GM11168 (cell line): ENCODE data around the gene MYL5.
"Not testable (repeated sequence)": the region's sequence is repeated elsewhere in the genome, so short reads cannot be mapped to it uniquely, and the experiment has no call there.

ENCODE experiments used
- in situ Hi-C: fragments of 300-500 bp; cut with MboI; formaldehyde crosslinking; loops from one replicate; pipeline ENCODE4 v1.12.0; 2022; ENCODE audit warnings: low sequenced_read_pairs; ENCODE audit not compliant: unreplicated experiment

The MYL5 gene

GRCh38 chr4:656436-657337 is 17.7 kb upstream of the MYL5 start:
- in situ Hi-C loops, result no loop called here

DNA sequence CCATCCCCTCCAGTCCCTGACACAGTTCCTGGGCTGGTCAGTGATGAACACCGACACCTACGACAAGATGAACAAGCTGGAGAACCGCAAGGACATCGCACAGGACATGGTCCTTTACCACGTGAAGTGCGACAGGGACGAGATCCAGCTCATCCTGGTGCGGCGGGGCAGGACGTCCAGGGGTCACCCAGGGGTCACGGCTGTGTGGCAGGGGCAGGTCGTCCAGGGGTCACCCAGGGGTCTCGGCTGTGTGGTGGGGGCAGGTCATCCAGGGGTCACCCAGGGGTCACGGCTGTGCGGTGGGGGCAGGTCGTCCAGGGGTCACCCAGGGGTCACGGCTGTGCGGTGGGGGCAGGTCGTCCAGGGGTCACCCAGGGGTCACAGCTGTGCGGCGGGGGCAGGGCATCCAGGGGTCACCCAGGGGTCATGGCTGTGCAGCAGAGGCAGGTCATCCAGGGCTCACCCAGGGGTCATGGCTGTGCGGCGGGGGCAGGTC is 17.0 kb upstream of the MYL5 start:
- in situ Hi-C loops, result no loop called here

- in situ Hi-C loops, result no loop called here
These were observed 16.3 kb upstream of the MYL5 start for GRCh38 chr4:657834-658667.

DNA sequence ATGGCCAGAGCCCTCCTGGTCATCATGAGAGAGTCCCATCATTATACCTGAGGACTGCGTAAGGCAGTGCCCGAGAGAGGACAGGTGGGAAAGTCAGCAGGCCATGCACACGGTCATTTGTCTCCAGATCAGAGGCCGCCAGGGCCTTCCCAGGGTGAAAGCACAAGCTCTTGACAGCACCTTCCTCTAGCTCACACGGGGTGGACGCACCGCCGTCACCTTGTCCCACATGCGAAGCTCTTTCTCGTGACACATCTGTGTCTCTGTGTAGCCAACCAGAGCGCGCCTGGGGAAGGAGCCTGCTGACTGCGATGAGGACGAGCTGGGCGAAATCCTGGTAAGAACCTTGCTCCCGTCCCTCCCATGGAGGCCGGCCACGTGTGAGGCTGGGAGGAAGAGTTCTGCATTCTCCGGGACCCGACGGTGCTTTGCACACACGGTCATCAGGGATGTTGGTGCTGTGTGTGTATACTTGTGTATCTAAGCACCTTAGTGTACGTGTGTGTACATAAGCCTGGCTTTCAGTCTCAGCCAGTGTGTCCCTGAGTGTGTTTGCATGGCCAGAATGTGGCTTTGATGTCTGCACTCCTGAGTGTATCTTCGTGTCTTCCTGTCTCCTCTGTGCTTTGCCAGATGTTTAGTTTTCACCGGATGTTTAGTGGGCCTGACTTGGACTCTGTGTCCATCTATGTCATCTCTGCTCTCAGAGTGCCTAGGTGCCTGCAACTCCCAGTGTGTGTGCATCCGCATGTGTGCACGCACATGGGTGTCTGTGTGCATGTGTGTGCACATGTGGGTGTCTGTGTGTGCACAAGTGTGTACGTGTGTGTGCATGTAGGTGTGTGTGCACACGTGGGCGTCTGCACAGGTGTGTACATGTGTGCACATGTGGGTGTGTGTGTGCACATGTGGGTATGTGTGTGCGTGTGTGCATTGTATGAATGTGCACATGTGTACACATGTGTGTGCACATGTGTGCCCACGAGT is 15.4 kb upstream of the MYL5 start:
- in situ Hi-C loops, result no loop called here

DNA sequence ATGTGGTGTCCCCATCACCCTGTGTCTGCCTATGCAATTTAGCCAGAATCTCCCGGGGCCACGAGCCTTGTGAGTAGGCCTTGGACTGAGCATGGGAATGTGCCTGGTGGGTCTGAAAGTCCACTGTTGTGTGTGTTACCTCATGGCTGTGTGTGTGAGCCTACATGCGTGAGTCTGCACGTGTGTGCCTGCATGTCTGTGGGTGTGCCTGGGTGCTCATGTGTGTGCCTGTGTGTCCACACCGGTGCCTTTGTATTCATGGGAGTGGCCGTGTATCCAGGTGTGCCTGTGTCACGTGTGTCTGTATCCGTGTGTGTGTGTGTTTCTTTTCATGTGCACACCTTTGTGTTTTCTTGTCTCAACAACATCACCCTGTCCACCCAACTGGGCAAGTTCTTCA is 14.5 kb upstream of the MYL5 start:
- in situ Hi-C loops, result no loop called here

GRCh38 chr4:660401-660800 is 13.9 kb upstream of the MYL5 start:
- in situ Hi-C loops, result no loop called here

DNA sequence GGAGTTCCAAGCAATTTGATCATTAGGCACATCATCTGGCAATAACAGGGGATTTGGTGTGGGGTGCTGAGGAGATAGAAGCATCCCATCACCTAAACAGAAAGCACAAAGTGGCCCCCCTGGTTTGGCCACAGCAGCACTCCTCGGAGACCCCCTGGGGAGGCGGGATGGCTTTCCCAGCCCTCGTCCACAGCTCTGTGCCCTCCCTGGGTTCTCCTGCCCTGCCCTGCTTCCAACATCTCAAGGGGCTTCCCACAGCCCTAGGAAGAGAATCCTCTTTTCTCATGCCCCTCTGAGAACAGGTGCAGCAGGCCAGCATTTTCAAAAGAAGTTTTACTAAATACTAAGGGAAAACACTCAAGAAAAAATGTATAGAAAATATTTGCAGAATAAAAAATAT is 13.1 kb upstream of the MYL5 start:
- in situ Hi-C loops, result no loop called here

- in situ Hi-C loops, result no loop called here
These were observed 12.2 kb upstream of the MYL5 start for GRCh38 chr4:661881-662761.

DNA sequence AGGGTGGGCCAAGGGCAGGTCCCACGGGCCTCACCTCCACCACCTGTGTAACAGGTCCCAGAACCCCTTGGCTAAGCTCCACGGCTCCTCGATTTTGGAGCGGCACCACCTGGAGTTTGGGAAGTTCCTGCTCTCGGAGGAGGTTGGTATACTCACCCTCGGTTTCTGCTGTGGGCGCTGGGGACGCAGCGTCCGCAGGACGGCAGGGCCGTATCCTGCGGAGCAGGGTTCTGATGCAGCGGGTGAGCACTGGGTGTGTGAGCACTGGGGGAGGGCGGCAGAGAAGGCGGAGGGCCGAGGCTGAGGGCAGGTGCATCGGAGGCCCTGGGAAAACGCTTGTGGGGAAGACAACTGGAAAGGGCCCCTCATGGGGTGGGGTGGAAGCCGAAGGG is 11.3 kb upstream of the MYL5 start:
- in situ Hi-C loops, result no loop called here

GRCh38 chr4:663438-664428 is 10.6 kb upstream of the MYL5 start:
- in situ Hi-C loops, result no loop called here

GRCh38 chr4:664713-665231 is 9.6 kb upstream of the MYL5 start:
- in situ Hi-C loops, result no loop called here

DNA sequence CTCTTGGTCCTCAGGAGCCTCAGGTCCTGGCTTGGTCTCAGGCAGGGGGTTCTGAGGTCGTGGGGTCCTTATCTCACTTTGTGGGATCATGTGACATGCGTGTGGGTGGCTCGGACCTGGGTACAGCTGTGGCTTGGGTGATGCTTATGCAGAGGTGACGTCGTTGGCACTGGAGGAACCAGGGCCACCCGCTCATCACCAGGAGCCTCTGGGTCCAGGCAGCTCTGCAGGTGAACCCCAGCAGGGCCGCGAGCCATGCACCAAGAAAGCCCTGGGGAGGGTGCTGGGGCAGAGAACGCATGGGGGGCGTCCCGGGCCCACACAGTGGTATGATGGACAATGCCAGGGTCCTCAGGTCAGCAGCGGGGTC is 9.0 kb upstream of the MYL5 start:
- in situ Hi-C loops, result no loop called here

- in situ Hi-C loops, result no loop called here
These were observed 8.4 kb upstream of the MYL5 start for GRCh38 chr4:665751-666435.

DNA sequence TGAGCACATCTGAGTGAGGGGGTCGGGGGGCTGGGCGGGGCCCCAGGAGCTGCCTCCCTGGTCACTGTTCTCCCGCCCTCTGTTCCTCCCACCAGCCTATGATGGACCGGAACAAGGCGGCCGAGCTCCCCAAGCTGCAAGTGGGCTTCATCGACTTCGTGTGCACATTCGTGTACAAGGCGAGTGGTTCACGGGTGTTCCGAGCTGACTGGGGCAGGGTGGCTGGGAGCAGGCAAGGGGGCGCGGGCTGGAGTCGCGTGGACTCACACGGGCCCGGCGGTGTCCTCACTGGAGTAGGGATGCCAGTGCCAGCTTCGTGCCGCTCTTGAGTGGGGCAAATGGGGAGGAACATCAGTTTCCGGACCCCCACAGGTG is 7.9 kb upstream of the MYL5 start:
- in situ Hi-C loops, result no loop called here

GRCh38 chr4:666822-667544 is 7.4 kb upstream of the MYL5 start:
- in situ Hi-C loops, result no loop called here

DNA sequence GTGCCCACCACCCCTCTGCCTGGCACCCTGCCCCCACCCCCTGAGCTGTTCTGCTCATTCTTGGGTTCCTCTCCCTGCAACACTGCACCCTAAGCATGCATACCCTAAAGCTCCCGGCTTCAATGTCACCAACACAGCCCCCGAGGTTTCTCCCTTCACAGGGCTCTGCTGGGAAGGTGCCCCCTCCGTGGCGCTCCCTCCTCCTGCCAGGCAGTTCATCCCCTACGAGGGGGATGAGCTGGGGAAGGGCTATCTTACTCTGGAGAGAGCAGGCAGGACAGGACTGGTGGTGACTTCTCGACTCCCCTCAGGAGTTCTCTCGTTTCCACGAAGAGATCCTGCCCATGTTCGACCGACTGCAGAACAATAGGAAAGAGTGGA is 6.8 kb upstream of the MYL5 start:
- in situ Hi-C loops, result no loop called here

- in situ Hi-C loops, result not testable (repeated sequence)
These were observed 6.1 kb upstream of the MYL5 start for GRCh38 chr4:668219-668618.
